Tongue (tissue), 2 donors: ENCODE data around the gene TECPR1. TPM values are rescaled to one million over a fixed set of nuclear protein-coding genes. Genes with fewer than 3 reads are reported as not detected.

Experiments used
- DNase-seq: peaks from one replicate; pipeline ENCODE4 v3.0.0-alpha.2; 2015
- total RNA-seq: library from RNA; depleted of rRNA; stranded (reverse); fragments of >200 nt; gene quantifications from one replicate; pipeline ENCODE4 v1.2.3, GENCODE V29; 2014

The TECPR1 gene
- total RNA-seq, 1 donor from 2014 or later, result 42.3 TPM

- no peak for DNase-seq
Observed at GRCh38 chr7:98283127-98283886, 31.3 kb upstream of the TECPR1 start.

- no peak for DNase-seq
Observed at GRCh38 chr7:98282703-98283102, 30.7 kb upstream of the TECPR1 start.

GRCh38 chr7:98281757-98282606 is 29.9 kb upstream of the TECPR1 start:
- no peak for DNase-seq

GRCh38 chr7:98280791-98281756 is 29.0 kb upstream of the TECPR1 start, which contains the start of gene BRI3:
Gene BRI3 (plus strand): TSS chr7:98281686. CDS start chr7:98281796, 110 bp downstream.
- peak; percentile 96 for DNase-seq

GRCh38 chr7:98280296-98280695 is 28.3 kb upstream of the TECPR1 start:
- no peak for DNase-seq

GRCh38 chr7:98278936-98279335 is 26.9 kb upstream of the TECPR1 start:
- no peak for DNase-seq

GRCh38 chr7:98278408-98278807 is 26.4 kb upstream of the TECPR1 start:
- no peak for DNase-seq

GRCh38 chr7:98276241-98276761 is 24.3 kb upstream of the TECPR1 start:
- no peak for DNase-seq

GRCh38 chr7:98267303-98267702 is 15.3 kb upstream of the TECPR1 start:
- no peak for DNase-seq

- DNase-seq, result no peak
Observed at GRCh38 chr7:98266840-98267239, 14.8 kb upstream of the TECPR1 start.

- DNase-seq, result no peak
Observed at GRCh38 chr7:98265841-98266271, 13.8 kb upstream of the TECPR1 start.

GRCh38 chr7:98257701-98258100 is 5.7 kb upstream of the TECPR1 start:
- DNase-seq, result no peak

GRCh38 chr7:98256431-98256830 is 4.4 kb upstream of the TECPR1 start:
- DNase-seq, result no peak

- no peak for DNase-seq
Observed at GRCh38 chr7:98254951-98255610, 3.0 kb upstream of the TECPR1 start.

- DNase-seq, result no peak
Observed at GRCh38 chr7:98254516-98254915, 2.5 kb upstream of the TECPR1 start.

- no peak for DNase-seq
Observed at GRCh38 chr7:98252425-98253054, 508 bp upstream of the TECPR1 start.

- no peak for DNase-seq
Observed at GRCh38 chr7:98251231-98251600, 816 bp downstream of the TECPR1 start.

GRCh38 chr7:98250789-98251188 is 1.2 kb downstream of the TECPR1 start:
- peak; percentile 13 for DNase-seq

- no peak for DNase-seq
Observed at GRCh38 chr7:98249106-98249505, 2.9 kb downstream of the TECPR1 start.

GRCh38 chr7:98248156-98248555 is 3.9 kb downstream of the TECPR1 start:
- DNase-seq, result no peak

- no peak for DNase-seq
Observed at GRCh38 chr7:98244871-98245270, 7.2 kb downstream of the TECPR1 start.
